ENCODE measurements around the gene GRXCR2. TPM values are rescaled to one million over a fixed set of nuclear protein-coding genes. Genes with fewer than 3 reads are reported as not detected.
"Not testable (repeated sequence)": the region's sequence is repeated elsewhere in the genome, so short reads cannot be mapped to it uniquely, and the experiment has no call there.

Gene GRXCR2
- total and polyA plus RNA-seq, 2 of the 13 experiments (the other 11 are each of a cell fraction or from before 2014, with no cell fraction given) = not detected

GRCh38 chr5:145864432-145864831, 8.4 kb downstream of the GRXCR2 start:
- H3K27ac ChIP-seq (ENCODE audit: extremely low read length, insufficient read depth, low read length); H3K27me3 ChIP-seq (ENCODE audit: control insufficient read depth in 1 of 2, insufficient read depth in 2 of 2, low read length in 2 of 2); H3K4me2 ChIP-seq (ENCODE audit: low read depth, low read length); CTCF ChIA-PET (ENCODE audit: low intra/inter-chr PET ratio, low total read pairs); H3K79me2 ChIP-seq (ENCODE audit: insufficient read depth, low read length); FAIRE-seq; in situ Hi-C loops (cut with HindIII; ENCODE audit: extremely low pct_ligation_motif_present, low pct_unique_long_range_greater_than_20kb); H2AFZ ChIP-seq (ENCODE audit: low read length); H3K36me3 ChIP-seq (replicated peaks in 1 of 2; ENCODE audit: control insufficient read depth in 1 of 2, insufficient read depth in 2 of 2, low read length in 2 of 2); H4K20me1 ChIP-seq (ENCODE audit: insufficient read depth, low read length); DNase-seq (ENCODE audit: low spot score); H3K4me3 ChIP-seq (replicated peaks in 1 of 3; ENCODE audit: insufficient read depth in 1 of 3, low read depth in 2 of 3, low read length in 3 of 3); POLR2A ChIA-PET; BruUV-seq (replicated peaks); H3K9ac ChIP-seq (ENCODE audit: insufficient read depth, low read depth, low read length); H3K9me3 ChIP-seq (ENCODE audit: low read length); intact Hi-C loops (cut with micrococcal nuclease; ENCODE audit: unreplicated experiment); ATAC-seq: not testable (repeated sequence)
- peaks cover 28% of the 10 kb centered on the region for H3K4me1 ChIP-seq (ENCODE audit: insufficient read depth, low read length)
- WGBS (ENCODE audit: low lambda C conversion rate) = 61% methylated on average over 2 of the region's 2 CpGs

GRCh38 chr5:145863003-145863402, 9.8 kb downstream of the GRXCR2 start:
- no peak overlapping the region for H3K9ac ChIP-seq (ENCODE audit: insufficient read depth, low read depth, low read length)
- 0 out of 6 replicates have a peak overlapping the region, but pooled peaks of 1 of the 3 experiments have one; percentile 15 for H3K4me3 ChIP-seq (replicated peaks in 1 of 3; ENCODE audit: insufficient read depth in 1 of 3, low read depth in 2 of 3, low read length in 3 of 3)
- no peaks in the 10 kb centered on the region for H3K36me3 ChIP-seq (replicated peaks in 1 of 2; ENCODE audit: control insufficient read depth in 1 of 2, insufficient read depth in 2 of 2, low read length in 2 of 2)
- H4K20me1 ChIP-seq (ENCODE audit: insufficient read depth, low read length) = no peaks in the 10 kb centered on the region
- H3K4me1 ChIP-seq (ENCODE audit: insufficient read depth, low read length) = peaks cover 39% of the 10 kb centered on the region
- no peaks in the 10 kb centered on the region for H3K27me3 ChIP-seq (ENCODE audit: control insufficient read depth in 1 of 2, insufficient read depth in 2 of 2, low read length in 2 of 2)
- CTCF ChIA-PET (ENCODE audit: low intra/inter-chr PET ratio, low total read pairs) = no interaction called here
- intact Hi-C loops (cut with micrococcal nuclease; ENCODE audit: unreplicated experiment) = no loop called here
- WGBS (ENCODE audit: low lambda C conversion rate) = 0% methylated on average over 3 of the region's 3 CpGs
- DNase-seq (ENCODE audit: low spot score) (peak; percentile 42), ATAC-seq (peak; percentile 63), FAIRE-seq (peak; percentile 34)
- POLR2A ChIA-PET = interaction anchor here (1.0 kb wide), 1 partner anchor 116 kb away, joined by 3 read pairs; no protein-coding TSS in a partner anchor
- no peaks in the 10 kb centered on the region for H3K9me3 ChIP-seq (ENCODE audit: low read length)
- in situ Hi-C loops (cut with HindIII; ENCODE audit: extremely low pct_ligation_motif_present, low pct_unique_long_range_greater_than_20kb) = no loop called here
- H3K4me2 ChIP-seq (ENCODE audit: low read depth, low read length) = peak overlapping the region; percentile 52
- no peaks in the 10 kb centered on the region for H3K79me2 ChIP-seq (ENCODE audit: insufficient read depth, low read length)
- no peak overlapping the region for H2AFZ ChIP-seq (ENCODE audit: low read length)
- no TSS peak for BruUV-seq (replicated peaks)
- H3K27ac ChIP-seq (ENCODE audit: extremely low read length, insufficient read depth, low read length) = peak overlapping the region; percentile 10
- no peak for TF ChIP-seq KIAA2018 (CRISPR knock-in tag; IDR thresholded peaks at IDR 0.05; ENCODE audit: borderline replicate concordance)
- TF ChIP-seq HNF4A (CRISPR knock-in tag; IDR thresholded peaks at IDR 0.05) = peak; percentile 31; the same call in 1 of the 2 replicates
- no peak for TF ChIP-seq SIN3A (IDR thresholded peaks at IDR 0.05; ENCODE audit: borderline replicate concordance, low read depth, low read length)
- TF ChIP-seq GATAD2A (CRISPR knock-in tag; IDR thresholded peaks at IDR 0.05) = 0 out of 2 replicates have a peak, but pooled peaks have one; percentile 41
- TF ChIP-seq ZNF274 (CRISPR knock-in tag; IDR thresholded peaks at IDR 0.05) = no peak
- TF ChIP-seq PHF21A (CRISPR knock-in tag; IDR thresholded peaks at IDR 0.05) = no peak
- TF ChIP-seq CEBPG (CRISPR knock-in tag; IDR thresholded peaks at IDR 0.05) = peak; percentile 51; the same call in 1 of the 2 replicates
- TF ChIP-seq ZNF44 (CRISPR knock-in tag; IDR thresholded peaks at IDR 0.05) = no peak
- TF ChIP-seq ZNF530 (CRISPR knock-in tag; IDR thresholded peaks at IDR 0.05; ENCODE audit: low read depth) = no peak
- no peak for TF ChIP-seq ZEB1 (IDR thresholded peaks at IDR 0.05; ENCODE audit: insufficient replicate concordance, low read depth)
- TF ChIP-seq SOX13 (IDR thresholded peaks at IDR 0.05) = no peak
- TF ChIP-seq SOX13 (CRISPR knock-in tag; conservative IDR thresholded peaks at IDR 0.05 in 1 of 2, IDR thresholded peaks at IDR 0.05 in 1 of 2) = peak in 1 of 2 experiments; percentile 49; a peak in 1 of 4 replicates
